Parathyroid adenoma (tissue), 2 donors: ENCODE measurements around the gene TRNAU1AP.

Experiments used
- H2AFZ ChIP-seq: fragments of 300-600 bp; sonication (generic); one replicate; pipeline ENCODE4 v1.7.0; 2017; ENCODE audit warnings: antibody characterized with exemption, mild to moderate bottlenecking
- H3K27ac ChIP-seq: fragments of 300-600 bp; sonication (generic); one replicate; pipeline ENCODE4 v1.7.0; 2017
- H3K27me3 ChIP-seq: fragments of 300-600 bp; sonication (generic); one replicate; pipeline ENCODE4 v1.7.0; 2017; ENCODE audit warnings: low read length; ENCODE audit not compliant: control insufficient read depth, insufficient read depth
- H3K36me3 ChIP-seq: fragments of 300-600 bp; sonication (generic); one replicate; pipeline ENCODE4 v1.7.0; 2017; ENCODE audit warnings: low read length; ENCODE audit not compliant: control insufficient read depth, insufficient read depth
- H3K4me1 ChIP-seq: fragments of 300-600 bp; sonication (generic); one replicate; pipeline ENCODE4 v1.7.0; 2017; ENCODE audit warnings: control low read depth
- H3K4me2 ChIP-seq: fragments of 300-600 bp; sonication (generic); one replicate; pipeline ENCODE4 v1.7.0; 2017; ENCODE audit warnings: low read length
- H3K4me3 ChIP-seq: fragments of 300-600 bp; sonication (generic); one replicate; pipeline ENCODE4 v1.7.0; 2017; ENCODE audit warnings: low read depth, low read length
- H3K79me2 ChIP-seq: fragments of 300-600 bp; sonication (generic); one replicate; pipeline ENCODE4 v1.7.0; 2017; ENCODE audit warnings: control low read depth
- H3K9ac ChIP-seq: fragments of 300-600 bp; sonication (generic); one replicate; pipeline ENCODE4 v1.7.0; 2017; ENCODE audit warnings: mild to moderate bottlenecking
- H3K9me3 ChIP-seq: fragments of 300-600 bp; sonication (generic); one replicate; pipeline ENCODE4 v1.7.0; 2017; ENCODE audit warnings: low read length; ENCODE audit not compliant: control insufficient read depth
- TF ChIP-seq, protein P1 (sequence below): fragments of 300-600 bp; sonication (generic); IDR thresholded peaks from one replicate; pipeline ENCODE4 v1.7.0; 2017; ENCODE audit warnings: antibody characterized with exemption, mild to moderate bottlenecking
- donor health status: primary hyperparathyroidism.

TRNAU1AP gene

DNA sequence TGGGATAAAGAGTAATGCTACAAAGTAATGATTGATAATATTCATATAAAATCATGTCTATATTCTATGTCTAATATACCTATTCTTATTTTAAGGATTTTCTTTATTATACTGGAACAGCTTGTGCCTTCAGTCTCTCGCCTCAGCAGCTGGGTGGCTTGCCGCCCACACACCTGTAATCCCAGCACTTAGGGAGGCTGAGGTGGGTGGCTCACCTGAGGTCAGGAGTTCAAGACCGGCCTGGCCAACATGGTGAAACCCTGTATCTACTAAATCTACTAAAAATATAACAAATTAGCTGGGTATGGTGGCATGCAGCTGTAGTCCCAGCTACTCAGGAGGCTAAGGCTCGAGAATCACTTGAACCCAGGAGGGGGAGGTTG lies 7.6 kb upstream of the TRNAU1AP start:
- Histone ChIP-seq H3K27ac (no peak overlapping the region), H3K4me3 (no peak overlapping the region), H3K9me3 (no peaks in the 10 kb centered on the region), H3K79me2 (no peaks in the 10 kb centered on the region), H3K9ac (no peak overlapping the region), H3K27me3 (no peaks in the 10 kb centered on the region), H2AFZ (no peak overlapping the region), H3K4me1 (no peaks in the 10 kb centered on the region), H3K4me2 (no peak overlapping the region), H3K36me3 (no peaks in the 10 kb centered on the region)
- TF ChIP-seq, protein P1, sequence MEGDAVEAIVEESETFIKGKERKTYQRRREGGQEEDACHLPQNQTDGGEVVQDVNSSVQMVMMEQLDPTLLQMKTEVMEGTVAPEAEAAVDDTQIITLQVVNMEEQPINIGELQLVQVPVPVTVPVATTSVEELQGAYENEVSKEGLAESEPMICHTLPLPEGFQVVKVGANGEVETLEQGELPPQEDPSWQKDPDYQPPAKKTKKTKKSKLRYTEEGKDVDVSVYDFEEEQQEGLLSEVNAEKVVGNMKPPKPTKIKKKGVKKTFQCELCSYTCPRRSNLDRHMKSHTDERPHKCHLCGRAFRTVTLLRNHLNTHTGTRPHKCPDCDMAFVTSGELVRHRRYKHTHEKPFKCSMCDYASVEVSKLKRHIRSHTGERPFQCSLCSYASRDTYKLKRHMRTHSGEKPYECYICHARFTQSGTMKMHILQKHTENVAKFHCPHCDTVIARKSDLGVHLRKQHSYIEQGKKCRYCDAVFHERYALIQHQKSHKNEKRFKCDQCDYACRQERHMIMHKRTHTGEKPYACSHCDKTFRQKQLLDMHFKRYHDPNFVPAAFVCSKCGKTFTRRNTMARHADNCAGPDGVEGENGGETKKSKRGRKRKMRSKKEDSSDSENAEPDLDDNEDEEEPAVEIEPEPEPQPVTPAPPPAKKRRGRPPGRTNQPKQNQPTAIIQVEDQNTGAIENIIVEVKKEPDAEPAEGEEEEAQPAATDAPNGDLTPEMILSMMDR = no peak

DNA sequence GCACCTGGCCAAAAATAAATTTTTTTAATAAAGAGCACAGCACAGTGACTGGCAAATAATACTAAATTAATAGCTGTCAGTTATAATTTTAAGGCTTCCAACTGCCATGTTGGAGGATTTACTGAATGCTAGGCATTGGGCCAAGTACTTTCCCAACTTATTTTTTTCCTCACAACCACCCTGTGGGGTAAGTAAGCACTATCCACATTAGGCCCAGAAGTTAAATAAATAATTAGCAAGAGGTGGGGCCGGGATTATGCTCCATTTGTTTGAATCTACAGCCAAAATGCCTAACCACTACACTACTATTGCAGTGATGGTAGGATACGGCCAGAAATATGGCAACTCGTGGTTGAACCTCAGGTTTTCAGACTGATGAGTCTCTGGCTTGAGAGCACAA lies 4.6 kb upstream of the TRNAU1AP start:
- TF ChIP-seq, protein P1 = no peak
- no peaks in the 10 kb centered on the region for H3K4me1 ChIP-seq
- no peaks in the 10 kb centered on the region for H3K79me2 ChIP-seq
- H3K9ac ChIP-seq = no peak overlapping the region
- H3K4me2 ChIP-seq = no peak overlapping the region
- H3K9me3 ChIP-seq = no peaks in the 10 kb centered on the region
- H3K4me3 ChIP-seq = no peak overlapping the region
- no peaks in the 10 kb centered on the region for H3K36me3 ChIP-seq
- no peaks in the 10 kb centered on the region for H3K27me3 ChIP-seq
- no peak overlapping the region for H3K27ac ChIP-seq
- no peak overlapping the region for H2AFZ ChIP-seq

DNA sequence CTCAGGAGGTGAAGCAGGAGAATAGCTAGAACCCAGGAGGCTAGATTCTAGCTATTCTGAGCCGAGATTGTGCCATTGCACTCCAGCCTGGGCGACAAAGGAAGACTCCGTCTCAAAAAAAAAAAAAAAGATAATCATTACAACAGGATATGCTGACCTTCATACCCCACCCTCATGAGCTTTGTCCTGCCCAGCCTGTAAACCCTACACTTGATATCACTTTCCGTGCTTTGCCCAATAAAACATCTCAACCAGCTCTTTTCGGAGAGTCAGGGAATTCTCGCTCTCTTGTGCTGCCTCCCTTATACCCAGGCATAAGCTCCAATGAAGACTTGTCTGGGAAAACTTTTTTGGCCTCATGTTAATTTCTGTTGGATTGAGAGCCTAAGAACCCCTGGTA lies 1.5 kb upstream of the TRNAU1AP start:
- no peaks in the 10 kb centered on the region for H3K36me3 ChIP-seq
- no peaks in the 10 kb centered on the region for H3K4me1 ChIP-seq
- TF ChIP-seq, protein P1 = no peak
- H2AFZ ChIP-seq = no peak overlapping the region
- no peaks in the 10 kb centered on the region for H3K79me2 ChIP-seq
- no peak overlapping the region for H3K27ac ChIP-seq
- H3K9me3 ChIP-seq = no peaks in the 10 kb centered on the region
- no peak overlapping the region for H3K4me2 ChIP-seq
- no peak overlapping the region for H3K4me3 ChIP-seq
- no peak overlapping the region for H3K9ac ChIP-seq
- H3K27me3 ChIP-seq = no peaks in the 10 kb centered on the region

DNA sequence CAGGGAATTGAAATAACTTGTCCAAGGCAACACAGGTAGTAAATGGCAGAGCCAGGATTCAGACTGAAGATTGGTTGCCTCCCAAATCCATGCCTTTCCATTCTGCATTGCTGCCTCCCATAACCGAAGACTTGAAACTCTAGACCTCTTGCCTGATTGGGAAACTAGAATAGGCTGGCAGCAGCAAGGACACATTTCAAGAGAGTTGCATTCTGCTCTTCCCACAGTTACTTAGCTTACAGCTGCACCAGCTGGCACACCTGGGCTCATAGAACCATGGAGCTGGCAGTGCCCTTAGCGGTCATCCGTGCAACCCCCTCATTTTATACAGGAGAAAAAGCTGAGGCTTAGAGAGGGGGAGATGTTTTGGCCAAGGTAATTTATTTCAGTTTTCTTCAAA lies 8.0 kb downstream of the TRNAU1AP start:
- Histone ChIP-seq H2AFZ (no peak overlapping the region), H3K27ac (no peak overlapping the region), H3K9me3 (no peaks in the 10 kb centered on the region), H3K79me2 (no peaks in the 10 kb centered on the region), H3K36me3 (no peaks in the 10 kb centered on the region), H3K4me2 (no peak overlapping the region), H3K27me3 (no peaks in the 10 kb centered on the region), H3K4me1 (no peaks in the 10 kb centered on the region), H3K9ac (no peak overlapping the region), H3K4me3 (no peak overlapping the region)
- TF ChIP-seq, protein P1 = no peak

DNA sequence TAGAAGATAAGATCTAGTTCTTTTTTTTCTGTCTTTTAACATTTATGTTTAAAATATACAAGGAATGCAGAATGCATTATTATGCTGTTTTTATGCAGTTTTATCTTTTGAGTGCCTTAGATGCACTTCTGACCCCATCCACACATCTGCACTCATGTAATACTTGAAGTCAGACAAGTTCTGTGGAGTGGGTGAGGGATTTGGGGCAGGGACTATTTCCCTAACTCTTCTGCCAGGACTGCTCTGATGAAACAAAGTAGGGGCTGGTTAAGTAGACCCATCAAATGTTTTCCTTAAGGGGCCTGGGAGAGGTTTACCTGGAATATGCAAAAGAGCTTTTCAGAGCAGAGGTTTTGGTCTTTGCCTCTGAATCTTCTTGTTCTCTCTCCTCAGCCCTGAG lies 11.4 kb downstream of the TRNAU1AP start:
- Histone ChIP-seq H3K36me3 (no peaks in the 10 kb centered on the region), H3K27ac (no peak overlapping the region), H3K4me2 (no peak overlapping the region), H3K79me2 (no peaks in the 10 kb centered on the region), H3K27me3 (no peaks in the 10 kb centered on the region), H3K9ac (no peak overlapping the region), H2AFZ (no peak overlapping the region), H3K4me3 (no peak overlapping the region), H3K9me3 (no peaks in the 10 kb centered on the region), H3K4me1 (no peaks in the 10 kb centered on the region)
- TF ChIP-seq, protein P1 = no peak
